Jurkat, Clone E6-1 (cell line): Measurements from ENCODE around the gene L1CAM.

Source experiments
- DNase-seq: peaks from one replicate; pipeline ENCODE4 v3.0.0-alpha.2; 2011; ENCODE audit warnings: low read depth, low spot score
- H3K4me3 ChIP-seq: 2 replicates; pipeline ENCODE4 v1.5.1; 2011; ENCODE audit warnings: mild to moderate bottlenecking, low read length, control low read depth, moderate library complexity

Gene L1CAM

GRCh38 chrX:153848325-153848724, 37.6 kb downstream of the L1CAM start:
- no peak for DNase-seq
- no peak overlapping the region for H3K4me3 ChIP-seq

GRCh38 chrX:153845842-153846241, 40.1 kb downstream of the L1CAM start:
- DNase-seq = no peak
- no peak overlapping the region for H3K4me3 ChIP-seq

DNA sequence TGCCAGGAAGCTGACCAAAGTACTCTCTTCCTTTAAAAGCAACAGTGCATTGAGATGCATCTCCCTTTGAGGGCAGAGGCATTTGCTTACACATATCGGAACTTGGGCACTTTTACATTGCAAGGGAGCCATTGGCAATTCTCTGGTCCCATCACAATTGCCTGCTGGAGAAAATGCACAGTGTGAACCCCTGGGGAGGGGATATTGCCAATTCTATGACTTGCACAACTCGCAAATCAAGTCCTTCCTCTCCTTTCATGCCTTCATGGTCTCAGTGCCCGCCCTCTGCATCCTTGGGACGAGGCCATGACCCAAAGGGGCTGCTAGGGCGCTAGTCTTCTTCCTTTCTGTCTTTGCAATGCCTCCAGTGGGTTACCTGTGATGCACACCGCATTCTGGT, 40.8 kb downstream of the L1CAM start:
- no peak overlapping the region for H3K4me3 ChIP-seq
- DNase-seq = no peak

- no peak overlapping the region for H3K4me3 ChIP-seq
- no peak for DNase-seq
These were observed 41.4 kb downstream of the L1CAM start for GRCh38 chrX:153844509-153845082.

DNA sequence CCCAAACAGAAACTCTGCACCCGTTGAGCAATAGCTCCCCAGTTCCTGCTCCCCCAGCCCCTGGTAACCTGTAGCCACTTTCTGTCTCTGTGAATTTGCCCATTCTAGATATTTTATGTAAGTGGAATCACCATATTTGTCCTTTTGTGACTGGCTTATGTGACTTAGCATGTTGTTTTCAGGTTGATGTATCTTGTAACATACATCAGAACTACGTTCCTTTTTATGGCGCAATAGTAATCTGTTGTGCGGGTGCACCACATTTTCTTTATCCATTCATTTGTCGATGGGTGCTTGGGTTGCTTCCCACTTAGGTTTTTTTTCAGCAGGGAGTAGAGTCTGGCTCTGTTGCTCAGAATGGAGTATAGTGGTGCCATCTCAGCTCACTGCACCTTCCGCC, 49.1 kb downstream of the L1CAM start:
- DNase-seq = no peak
- no peak overlapping the region for H3K4me3 ChIP-seq

GRCh38 chrX:153832728-153833127, 53.2 kb downstream of the L1CAM start:
- H3K4me3 ChIP-seq = no peak overlapping the region
- no peak for DNase-seq

DNA sequence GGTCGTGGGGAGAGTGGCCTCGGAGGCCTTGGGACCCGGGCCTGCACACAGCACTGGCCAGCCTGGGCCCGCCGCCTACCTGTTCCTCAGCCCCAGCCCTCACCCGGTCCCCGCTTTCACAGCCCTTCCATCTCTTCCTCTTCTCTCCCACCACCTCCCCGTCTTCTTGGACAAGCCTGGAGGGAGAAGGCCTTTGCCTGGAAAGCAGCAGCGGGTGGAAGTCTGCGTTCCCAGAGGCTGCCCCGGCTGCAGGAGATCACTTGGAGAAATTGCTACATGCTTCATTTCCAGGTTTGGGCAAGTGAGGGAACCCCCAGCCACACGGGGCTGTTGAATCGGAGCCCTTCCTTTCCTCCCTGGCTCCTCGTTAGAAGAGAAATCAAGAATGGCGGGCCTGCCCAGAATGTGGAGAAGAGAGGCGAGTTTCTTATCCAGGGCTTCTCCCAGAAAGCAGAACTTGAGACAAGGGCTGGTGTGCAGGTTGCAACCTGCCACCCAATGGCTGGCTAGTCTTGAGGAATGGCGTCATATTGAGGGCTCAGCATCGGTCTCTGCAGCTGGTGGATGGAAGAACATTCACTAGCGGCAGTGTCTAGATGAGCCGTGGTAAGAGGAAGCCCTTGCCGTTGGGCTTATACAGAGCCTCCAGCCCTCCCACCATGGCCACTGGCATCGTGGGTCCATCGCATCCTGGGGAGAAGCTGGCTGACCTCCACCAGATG, 54.4 kb downstream of the L1CAM start:
- no peak for DNase-seq
- H3K4me3 ChIP-seq = no peak overlapping the region

GRCh38 chrX:153830640-153831428, 55.1 kb downstream of the L1CAM start:
- no peak overlapping the region; the same call in 1 of the 2 replicates for H3K4me3 ChIP-seq
- DNase-seq = no peak

- DNase-seq = no peak
- H3K4me3 ChIP-seq = peak within 1 kb of the TSS; percentile 36
These were observed 56.0 kb downstream of the L1CAM start, which contains the start of gene PDZD4 for GRCh38 chrX:153829799-153830639. Gene PDZD4 (minus strand): TSS chrX:153830544. CDS start chrX:153830298, 246 bp downstream.

- no peak for DNase-seq
- no peak overlapping the region for H3K4me3 ChIP-seq
These were observed 56.5 kb downstream of the L1CAM start for GRCh38 chrX:153829549-153829798.

DNA sequence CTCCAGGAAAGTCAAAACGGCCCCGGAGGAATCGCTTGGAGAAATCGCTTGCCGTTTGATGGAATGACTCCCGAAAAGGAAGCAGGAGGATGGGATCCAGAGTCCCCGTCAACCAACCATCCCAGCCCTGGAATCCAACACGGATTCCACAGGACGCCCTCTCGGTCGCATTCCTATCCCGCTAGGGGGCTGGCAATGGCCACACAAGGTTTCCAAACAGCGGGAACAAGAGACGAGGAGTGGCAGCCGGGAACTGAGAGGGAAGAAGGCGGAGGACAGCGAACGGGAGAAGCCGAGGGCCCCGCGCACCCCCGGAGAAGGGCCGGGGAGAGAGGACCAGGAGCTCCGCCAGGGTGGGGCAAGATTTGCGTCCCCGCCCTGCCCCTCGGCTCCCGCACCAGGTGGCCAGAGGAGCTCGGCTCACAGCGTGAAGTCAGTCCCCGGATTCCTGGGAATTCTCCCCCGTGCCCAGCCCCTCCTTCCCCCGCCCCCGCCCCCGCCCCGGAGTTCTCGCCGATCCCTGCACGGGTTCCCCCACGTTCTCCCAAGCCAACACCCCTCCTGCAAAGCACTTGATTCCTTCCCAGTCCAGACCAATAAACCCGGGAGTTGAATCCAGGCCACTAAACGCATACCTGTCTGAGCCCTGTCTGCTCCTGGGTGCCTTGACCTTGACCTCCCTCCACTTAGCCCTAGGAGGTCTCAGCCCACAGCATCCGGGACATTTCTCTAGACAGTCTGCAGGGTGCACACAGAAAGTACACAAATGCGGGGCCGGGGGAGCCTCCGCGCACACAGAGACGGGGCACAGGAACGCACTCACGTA, 57.0 kb downstream of the L1CAM start:
- no peak overlapping the region for H3K4me3 ChIP-seq
- DNase-seq = no peak

DNA sequence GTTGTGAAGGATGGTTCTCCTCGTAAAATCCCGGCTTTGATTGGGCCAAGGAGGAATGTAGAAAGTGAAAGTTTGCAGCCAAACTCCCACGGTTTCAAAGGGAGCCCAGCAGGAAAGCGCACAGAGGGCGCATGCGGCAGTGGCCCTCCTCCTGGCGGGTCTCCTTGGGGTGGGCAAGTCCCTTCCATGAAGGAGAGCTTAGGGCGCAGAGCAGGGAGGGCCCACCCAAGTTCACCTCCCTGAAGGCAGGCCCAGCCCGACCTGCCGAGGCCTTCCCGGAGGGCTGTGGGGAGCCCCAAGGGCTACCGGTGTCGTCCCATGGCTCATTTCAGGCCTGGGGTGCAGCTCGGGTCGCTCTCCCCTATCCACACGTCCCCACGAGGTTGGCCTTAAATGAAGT, 57.7 kb downstream of the L1CAM start:
- DNase-seq = no peak
- no peak overlapping the region for H3K4me3 ChIP-seq

DNA sequence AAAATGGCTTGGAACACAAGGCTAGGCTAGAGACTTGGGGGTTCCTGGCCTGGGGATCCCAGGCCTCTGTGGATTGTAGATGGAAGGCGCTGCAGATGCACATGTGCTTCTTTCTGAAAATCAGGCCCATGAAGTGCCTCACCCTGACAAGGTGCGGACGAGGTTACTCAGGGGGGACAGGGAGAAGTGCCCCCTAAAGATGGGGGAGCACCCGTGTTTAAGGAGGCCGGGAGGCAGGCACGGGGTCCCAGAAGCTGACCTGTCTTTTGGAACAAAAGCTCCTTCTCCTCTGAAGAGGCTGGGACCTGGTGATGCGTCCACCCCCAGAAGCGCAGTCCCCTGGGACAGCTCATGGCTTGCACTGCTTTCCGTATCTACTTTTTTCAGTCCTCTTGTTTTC, 58.1 kb downstream of the L1CAM start:
- H3K4me3 ChIP-seq = no peak overlapping the region
- DNase-seq = no peak

GRCh38 chrX:153827016-153827415, 59.0 kb downstream of the L1CAM start:
- no peak overlapping the region for H3K4me3 ChIP-seq

GRCh38 chrX:153825042-153825441, 60.9 kb downstream of the L1CAM start:
- no peak for DNase-seq
- H3K4me3 ChIP-seq = no peak overlapping the region

More at GRCh38 chrX:153827016-153827415, 59.0 kb downstream of the L1CAM start:
- DNase-seq = no peak

DNA sequence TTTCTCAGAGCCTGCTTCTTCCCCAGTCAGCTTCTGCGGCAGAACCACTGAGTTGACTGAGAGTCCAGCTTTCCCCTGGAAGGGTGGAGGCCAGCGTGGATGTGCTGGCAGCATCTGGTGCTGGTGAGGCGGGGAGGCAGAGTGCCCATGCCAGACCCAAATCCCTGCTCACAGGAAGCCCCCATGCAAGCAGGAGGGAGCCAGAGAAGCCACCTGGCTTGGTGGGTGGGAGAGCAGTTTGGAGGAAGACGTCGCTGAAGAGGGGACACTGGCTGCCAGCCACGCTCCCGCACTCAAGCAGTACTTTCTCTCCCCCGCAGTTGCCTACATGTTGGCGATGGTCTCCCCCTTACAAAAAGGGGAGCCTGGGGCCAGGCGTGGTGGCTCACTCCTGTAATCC, 61.6 kb downstream of the L1CAM start:
- DNase-seq = no peak
- H3K4me3 ChIP-seq = no peak overlapping the region

DNA sequence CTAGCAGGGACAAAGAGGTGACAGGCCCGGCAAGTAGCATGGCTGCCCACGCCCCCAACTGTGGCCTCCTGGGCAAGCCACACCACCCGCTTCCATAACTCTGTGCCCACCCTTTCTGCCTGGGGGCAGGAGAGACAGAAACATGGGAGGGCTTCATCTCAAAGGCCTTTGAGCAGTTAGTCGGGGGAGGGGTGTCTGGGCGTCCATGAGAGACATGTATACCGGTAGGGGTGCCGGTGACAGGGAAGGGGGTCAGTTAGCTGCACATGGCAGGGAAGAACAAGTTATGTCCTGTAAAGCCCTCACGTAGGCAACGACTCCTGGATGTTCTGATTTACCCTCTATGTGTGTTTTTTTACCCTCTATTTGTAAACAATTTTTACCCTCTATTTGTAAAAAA, 64.9 kb downstream of the L1CAM start:
- DNase-seq = no peak
- H3K4me3 ChIP-seq = no peak overlapping the region

GRCh38 chrX:153820601-153821000, 65.4 kb downstream of the L1CAM start:
- no peak overlapping the region for H3K4me3 ChIP-seq
- no peak for DNase-seq
